GM21528 (cell line): ENCODE data around the gene VAPB.
"Not testable (repeated sequence)": the region's sequence is repeated elsewhere in the genome, so short reads cannot be mapped to it uniquely, and the experiment has no call there.

Experiments used
- ATAC-seq: cut with Tn5 transposase; IDR thresholded peaks from one replicate; pipeline ENCODE4 v1.9.1; 2021; ENCODE audit warnings: mild to moderate bottlenecking, moderate library complexity; ENCODE audit not compliant: unreplicated experiment, low FRiP score

Gene VAPB

DNA sequence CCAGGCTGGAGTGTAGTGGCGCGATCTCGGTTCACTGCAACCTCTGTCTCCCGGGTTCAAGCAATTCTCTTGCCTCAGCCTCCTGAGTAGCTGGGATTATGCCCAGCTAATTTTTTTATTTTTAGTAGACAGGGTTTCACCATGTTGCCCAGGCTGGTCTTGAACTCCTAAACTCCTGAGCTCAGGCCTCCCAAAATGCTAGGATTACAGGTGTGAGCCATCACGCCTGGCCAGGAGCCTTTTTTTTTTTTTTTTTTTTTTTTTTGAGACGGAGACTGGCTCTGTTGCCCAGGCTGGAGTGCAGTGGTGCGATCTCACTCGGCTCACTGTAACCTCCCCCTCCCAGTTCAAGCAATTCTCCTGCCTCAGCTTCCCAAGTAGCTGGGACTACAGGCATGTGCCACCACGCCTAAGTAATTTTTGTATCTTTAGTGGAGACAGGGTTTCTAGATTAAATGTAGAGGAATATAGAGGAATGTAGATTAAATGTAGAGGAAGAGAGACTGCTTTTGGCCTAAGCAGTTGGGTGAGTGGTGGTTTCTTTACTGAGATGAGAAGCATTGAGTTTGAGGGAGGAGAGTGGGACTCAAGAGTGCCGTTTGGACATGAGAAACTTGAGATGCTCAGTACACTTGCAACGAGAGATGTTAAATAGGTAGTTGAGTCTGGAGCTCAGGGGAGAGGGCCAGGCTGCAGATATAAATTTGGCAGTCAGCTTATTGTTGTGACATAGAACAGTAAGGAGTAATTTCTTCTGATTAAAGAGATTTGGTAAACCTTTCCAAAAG is 16.7 kb downstream of the VAPB start:
- no peak for ATAC-seq

DNA sequence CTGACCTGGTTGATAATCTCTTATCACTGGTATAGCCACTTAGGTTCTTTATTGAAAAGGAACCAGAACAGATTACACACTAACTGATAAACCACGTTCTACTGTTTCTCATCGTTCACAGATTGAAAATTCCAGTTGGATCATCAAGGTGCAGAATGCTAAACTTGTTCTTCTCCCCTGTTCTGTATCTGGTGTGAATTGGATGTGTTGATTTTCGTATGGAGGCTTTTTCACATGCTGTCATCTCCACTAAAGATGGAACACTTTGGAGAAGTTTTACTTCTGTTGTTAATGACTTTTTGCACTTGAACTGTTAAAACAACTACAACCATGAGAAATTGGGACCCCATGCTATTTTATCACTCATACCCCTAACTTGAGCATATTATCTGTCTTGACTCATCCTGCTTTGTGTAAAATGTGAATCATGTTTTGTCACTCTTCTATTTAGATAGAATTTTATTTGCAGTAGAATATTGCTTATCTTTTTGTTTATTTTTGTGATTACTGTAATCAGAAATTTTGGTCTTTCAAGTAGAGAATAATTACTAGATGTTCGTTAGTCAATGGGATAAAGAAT is 17.5 kb downstream of the VAPB start:
- no peak for ATAC-seq

DNA sequence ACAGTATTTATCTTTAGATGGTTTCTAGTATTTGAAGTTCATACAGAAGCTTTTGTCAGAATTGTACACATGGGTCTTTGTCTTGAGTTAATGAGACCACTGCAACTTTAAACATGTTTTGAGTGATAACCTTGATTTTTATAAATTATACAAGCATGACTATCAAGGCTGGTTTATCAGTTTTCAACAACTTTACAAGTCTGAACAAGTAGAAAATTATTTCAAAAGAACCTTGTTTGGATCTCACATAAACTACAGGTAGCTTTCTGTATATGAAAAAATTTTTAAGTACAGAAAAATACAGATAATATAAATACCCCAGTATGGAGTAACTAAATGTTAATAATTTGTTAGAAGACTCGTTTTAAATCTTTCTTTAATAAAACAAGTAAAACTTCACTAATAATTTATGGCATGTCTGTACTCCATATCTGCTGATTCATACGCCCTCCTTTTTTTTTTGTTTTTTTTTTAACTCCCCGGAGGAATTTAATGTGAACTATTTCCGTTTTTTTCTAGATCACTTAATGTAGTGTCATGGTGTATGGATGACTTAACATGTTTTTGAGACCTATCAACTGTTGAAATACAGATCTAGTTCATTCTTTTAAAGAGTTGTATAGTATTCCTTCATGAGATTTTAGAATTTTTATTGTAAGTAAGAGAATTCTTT is 18.3 kb downstream of the VAPB start:
- no peak for ATAC-seq

DNA sequence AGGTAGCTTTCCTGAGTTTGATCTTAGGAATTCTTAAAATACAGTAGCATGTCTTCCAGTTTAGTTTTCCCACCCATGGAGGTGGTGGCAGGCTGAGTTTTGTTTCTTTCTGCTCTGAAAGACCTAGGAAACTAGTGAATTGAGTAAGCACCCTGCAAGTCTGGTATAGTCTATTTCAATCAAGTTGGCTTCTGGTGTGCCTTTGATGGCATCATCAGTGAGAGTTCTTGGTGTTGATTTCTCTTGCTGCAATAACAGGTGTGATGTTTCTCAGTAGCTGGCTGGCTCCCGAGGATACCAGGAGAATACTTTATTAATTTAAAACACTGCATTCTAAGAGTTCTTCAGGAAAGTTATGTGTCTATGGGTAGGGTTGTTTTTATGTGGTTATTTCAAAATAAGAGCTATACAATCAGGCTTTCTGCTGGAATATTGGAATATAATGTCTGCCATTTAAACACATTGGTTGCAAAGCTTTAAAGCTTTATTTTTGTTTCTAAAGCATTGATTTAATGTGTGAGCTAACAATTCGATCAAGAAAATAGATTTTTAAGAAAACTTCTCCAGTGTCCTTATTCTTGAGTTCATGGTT is 19.0 kb downstream of the VAPB start:
- ATAC-seq, result no peak

DNA sequence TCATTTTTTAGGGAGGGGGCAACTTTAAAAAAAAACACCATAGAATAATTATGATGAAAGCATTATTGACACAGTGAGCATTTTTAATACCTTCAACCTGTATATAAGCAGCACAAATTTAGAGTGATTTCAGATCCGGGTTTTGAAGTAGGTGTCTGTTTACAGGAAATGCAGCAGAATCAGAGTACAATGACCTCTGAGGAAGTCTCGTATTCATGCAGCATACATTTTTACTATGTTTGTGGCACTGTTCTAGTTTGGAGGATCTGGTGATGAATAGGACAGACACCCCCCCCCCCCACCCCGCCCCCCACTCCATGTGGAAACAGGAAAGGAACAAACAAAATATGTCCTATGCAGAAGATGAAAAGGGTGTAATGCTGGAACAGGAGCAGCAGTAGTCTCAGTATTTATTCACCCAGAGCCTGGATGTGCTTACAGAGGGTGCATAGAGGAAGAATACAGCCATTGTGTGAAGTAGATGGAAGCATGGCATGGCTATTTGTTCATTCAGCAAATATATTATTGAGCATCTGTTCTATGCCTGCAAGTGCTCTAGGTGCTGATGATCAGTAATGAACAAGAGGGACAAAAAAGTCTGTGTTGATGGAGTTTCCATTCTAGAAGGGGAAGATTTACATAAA is 19.7 kb downstream of the VAPB start:
- no peak for ATAC-seq

DNA sequence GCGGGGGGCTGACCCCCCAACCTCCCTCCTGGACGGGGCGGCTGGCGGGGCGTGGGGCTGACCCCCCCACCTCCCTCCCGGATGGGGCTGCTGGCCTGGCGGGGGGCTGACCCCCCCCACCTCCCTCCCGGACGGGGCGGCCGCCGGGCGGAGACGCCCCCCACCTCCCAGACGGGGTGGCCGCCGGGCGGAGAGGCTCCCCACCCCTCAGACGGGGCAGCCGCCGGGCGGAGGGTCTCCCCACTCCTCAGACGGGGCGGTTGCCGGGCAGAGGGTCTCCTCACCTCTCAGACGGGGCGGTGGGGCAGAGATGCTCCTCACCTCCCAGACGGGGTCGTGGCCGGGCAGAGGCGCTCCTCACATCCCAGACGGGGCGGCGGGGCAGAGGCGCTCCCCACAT is 25.2 kb downstream of the VAPB start:
- ATAC-seq, result not testable (repeated sequence)

DNA sequence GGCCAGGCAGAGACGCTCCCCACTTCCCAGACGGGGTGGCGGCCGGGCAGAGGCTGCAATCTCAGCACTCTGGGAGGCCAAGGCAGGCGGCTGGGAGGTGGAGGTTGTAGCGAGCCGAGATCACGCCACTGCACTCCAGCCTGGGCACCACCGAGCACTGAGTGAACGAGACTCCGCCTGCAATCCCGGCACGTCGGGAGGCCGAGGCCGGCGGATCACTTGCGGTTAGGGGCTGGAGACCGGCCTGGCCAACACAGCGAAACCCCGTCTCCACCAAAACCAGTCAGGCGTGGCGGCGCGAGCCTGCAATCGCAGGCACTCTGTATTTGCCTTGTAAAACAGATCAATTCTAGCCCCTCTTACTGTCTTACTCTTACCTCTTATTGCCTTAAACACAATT is 25.8 kb downstream of the VAPB start:
- ATAC-seq, result not testable (repeated sequence)

DNA sequence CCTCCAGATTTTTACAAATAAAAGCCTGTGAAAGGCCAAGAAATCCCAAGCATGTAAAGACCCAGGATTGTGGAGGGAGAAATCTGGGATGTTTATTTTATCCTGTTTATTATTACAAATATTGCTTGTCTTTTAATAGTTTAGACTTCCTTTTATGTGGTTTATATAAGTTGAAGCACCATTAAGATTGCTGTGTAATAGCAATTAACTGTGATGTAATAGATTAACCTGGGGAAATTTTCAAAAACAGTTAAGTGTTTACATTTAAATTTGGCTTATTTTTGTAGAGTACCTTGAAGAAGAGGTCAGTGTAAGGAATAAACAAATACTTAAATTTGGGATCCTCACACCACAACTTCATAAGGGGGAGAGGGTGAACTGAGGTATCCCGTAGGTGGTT is 27.0 kb downstream of the VAPB start:
- ATAC-seq, result no peak

DNA sequence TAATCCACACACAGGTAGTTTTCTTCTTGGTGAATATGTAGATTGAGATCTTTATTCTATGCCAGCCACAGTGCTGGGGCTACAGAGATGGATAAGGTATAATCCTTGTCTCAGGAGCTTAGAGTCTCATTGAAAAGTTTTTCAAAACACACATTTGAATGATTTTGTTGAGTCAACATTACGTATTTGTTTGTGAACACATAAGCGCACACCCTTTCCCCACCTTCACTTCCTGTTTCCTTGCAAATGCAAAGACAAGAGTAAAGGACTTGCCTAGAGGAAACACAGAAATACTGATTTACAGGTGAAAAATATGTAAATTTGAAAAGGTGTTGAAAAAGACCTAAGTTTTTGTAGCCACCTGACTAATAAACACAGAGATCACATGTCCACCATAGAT is 27.8 kb downstream of the VAPB start:
- ATAC-seq, result no peak

DNA sequence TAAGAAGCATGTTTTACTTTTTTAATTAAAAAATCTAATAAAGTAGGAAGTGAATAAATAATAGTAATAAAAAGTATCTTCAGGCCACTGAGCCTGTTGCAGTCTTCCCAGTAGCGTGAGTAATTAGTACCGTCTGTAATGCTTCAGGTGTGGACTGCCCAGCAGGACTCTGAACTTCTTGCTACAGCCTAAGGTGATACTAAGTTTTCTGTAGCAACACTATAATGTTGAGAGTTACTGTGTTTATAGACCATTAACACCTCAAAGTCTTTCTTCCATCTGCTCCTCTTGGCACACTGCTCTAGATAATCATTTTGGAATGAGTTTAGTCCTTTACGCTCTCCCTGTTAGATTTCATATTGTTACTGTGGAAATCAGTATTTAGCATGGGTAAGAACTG is 28.4 kb downstream of the VAPB start:
- ATAC-seq, result no peak

DNA sequence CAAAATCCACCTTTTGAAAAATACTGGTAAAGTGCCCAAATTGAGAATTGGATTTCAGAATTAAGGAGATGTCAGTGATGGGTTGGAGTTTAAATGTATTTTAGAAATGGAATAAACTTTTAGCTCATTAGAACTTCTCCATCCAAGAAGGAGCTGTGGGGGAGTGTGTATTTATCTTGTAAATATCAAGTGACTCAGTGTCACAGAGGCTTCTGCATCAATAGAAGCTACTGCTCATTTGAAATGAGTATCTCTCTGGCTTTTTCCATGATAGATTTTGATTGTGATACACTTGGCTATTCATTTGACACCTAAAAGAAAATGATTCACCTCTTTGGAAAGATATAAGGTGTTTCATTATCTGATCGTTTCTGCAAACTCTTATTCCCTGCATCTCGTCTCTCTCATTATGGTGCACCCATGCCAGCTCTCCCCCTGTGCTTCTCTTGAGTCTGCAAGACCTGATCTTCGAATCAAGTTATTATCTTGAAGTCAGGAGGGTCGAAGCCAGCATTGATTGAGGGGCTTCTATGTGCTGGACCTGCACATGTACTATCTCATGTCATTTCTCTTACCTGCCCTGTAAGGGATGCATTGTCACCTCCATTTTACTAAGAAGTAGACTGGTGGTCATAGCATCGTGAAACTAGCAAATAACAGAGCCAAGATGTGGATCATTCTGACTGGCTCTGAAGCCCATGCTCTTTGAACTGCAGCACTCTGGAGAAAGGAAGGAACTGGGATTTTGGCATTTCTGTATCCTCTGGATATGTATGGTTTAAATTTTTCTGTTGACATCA is 30.1 kb downstream of the VAPB start:
- ATAC-seq, result no peak

DNA sequence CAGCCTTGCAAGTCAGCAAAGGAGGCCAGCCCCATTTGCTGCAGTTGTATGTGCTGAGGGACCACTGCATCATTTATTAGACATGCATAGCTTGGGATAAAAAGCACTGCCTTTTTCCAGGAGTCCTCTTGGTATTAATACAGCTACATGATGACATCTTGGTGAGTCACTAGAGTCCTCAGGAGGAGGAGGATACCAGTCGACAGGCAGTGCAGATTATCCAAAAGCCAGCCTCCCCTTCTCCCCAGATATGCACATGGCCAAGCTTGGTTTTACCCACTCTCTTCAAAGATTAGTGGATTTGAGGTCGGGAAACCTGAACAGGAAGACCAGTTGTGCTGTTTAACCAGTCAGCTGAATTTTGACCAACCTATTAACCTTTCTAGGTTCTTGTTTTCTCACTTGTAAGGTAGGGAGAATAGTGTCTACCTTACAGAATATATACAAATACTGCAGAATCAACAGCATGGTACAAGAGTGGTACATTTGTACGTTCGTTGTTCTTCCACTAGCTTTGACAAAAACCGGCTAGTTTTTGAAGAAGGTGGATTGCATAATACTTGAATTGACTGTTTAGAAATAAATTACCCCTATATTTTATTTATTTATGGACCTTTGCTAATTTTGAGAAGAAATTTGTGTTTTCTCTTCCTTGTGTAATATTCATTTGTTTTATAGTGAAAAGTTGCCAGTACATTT is 31.9 kb downstream of the VAPB start:
- ATAC-seq, result no peak

DNA sequence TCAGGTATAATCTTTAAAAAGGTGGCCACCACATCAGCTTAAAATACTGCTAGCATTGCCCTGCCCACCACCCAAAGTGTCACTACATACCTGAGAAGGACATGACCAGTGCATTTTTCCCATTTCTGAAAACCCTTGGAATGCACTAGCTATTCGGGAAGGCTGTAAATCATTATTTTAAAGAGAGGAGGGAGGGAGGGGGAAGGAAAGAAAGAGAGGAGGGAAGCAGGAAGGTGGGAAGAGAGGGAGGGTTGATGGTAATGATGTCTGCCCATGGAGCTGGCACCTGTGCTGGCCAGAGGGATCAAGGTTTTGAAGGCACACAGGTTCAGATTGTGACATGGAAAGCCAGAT is 32.4 kb downstream of the VAPB start:
- ATAC-seq, result no peak

DNA sequence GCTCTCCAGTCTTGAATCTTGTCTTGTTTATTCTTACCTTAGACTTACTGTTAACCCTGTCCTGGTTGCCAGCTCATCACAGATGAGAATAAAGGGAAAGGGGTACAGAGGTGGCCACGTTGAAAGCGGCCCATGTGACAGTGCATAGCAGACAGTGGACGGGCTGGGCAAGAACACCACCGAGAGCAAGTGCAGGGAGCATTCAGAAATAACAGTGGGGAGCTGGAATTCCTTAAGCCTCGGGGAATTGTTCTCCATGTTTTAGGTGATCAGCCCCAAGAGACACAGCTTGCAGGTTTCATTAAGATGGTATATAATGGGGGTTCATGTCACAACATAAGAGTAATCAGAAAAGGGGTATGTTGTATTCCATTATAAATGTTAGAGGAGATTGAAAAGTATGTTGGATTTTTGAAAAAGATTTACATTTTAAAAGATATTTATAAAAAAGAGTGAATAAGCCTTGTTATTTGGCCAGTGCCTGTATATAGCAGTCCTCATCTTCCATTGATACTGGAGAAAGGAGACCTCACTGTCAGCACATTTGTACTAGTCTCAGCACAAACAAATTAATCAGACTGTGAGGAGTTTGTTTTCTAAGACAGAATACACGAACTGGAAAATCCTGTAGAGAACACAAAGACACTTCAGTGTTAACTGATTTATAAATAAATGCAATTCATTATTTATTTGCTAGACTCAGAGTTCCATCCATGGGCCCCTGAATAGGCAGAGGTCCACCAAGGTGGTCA is 35.4 kb downstream of the VAPB start:
- no peak for ATAC-seq

DNA sequence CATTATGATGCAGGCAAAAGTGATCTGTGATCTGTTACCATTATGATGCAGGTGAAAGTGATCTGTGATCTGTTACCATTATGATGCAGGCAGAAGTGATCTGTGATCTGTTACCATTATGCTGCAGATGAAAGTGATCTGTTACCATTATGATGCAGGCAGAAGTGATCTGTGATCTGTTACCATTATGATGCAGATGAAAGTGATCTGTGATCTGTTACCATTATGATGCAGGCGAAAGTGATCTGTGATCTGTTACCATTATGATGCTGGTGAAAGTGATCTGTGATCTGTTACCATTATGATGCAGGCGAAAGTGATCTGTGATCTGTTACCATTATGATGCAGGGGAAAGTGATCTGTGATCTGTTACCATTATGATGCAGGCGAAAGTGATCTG is 38.5 kb downstream of the VAPB start:
- not testable (repeated sequence) for ATAC-seq

DNA sequence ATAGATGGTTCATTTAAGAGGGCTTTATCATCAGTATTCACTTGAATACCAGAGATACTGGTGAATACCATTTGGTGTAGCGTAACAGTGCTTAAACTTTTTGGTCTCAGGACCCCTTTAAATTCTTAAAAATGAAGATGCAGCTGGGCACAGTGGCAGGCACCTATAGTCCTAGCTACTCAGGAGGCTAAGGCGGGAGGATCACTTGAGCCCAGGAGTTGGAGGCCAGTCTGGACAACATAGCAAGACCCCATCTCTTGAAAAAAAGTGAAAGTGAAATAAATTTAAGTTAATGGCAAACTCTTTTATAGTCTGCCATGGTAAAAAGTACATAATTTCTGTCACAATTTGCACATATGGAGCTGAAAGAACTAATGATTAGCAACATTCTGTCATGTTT is 39.3 kb downstream of the VAPB start:
- no peak for ATAC-seq

DNA sequence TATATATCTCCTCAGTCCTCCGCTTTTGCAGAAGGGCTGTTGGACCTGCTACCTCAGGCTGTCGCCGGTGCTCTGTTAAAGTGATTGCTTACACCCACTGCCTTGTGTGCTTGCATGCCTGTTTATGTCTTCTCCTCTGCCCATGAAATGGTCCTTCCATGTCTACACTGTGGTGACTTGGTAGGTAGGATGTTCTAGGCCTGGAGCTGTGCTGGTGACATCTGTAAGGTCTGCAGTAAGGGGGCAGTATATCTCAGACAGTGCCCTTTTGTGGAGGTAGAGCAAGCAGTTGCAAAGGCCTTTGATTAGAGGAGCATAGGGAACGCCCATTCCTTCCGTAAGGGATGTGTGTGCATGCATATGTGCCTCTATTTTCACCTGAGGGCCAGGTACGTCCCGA is 40.3 kb downstream of the VAPB start:
- no peak for ATAC-seq

DNA sequence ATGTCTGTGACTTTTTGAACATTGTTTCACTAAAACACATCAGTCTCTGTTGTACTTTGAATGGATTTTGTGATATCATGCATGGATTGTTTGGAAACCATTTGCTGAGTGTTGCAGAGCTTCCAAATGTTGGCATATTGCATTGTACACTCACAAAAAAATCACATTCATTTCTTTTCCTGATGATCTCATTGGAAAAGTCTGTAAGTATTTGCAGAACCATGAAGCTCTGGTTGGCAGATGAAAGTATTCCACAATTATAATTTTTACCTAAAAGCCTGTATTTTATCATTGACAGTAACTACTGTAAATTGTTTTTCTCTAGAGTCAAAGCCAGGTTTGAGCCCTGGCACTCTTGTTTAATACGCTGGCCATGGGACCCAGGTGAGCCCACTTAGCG is 42.1 kb downstream of the VAPB start:
- ATAC-seq, result no peak
